Naive thymus-derived CD4-positive, alpha-beta T cell (primary cell): ENCODE data around the gene CENPT. TPM values are rescaled to one million over a fixed set of nuclear protein-coding genes. Genes with fewer than 3 reads are reported as not detected.

Source experiments
- ATAC-seq: fragments of 150-1000 bp; cut with Tn5 transposase; 2 replicates; pipeline ENCODE4 v1.10.0; 2021; ENCODE audit warnings: mild to moderate bottlenecking, moderate library complexity
- CTCF ChIA-PET: fragments of 350-600 bp; sonication (Branson Sonifier 250); formaldehyde crosslinking; loops from one replicate; lab custom pipeline; 2021; ENCODE audit warnings: antibody characterized with exemption; lab: Charles Lee
- POLR2A ChIA-PET: fragments of 350-600 bp; sonication (Branson Sonifier 250); formaldehyde crosslinking; loops from one replicate; lab custom pipeline; 2021; ENCODE audit warnings: antibody characterized with exemption, inconsistent platforms; lab: Charles Lee
- DNase-seq, 9 donors: peaks; one replicate each; pipeline versions ENCODE4 v3.0.0 to v3.0.0-alpha.2; 2020 to 2022; ENCODE audit warnings: mixed read lengths in 1 of 9
- H3K27ac ChIP-seq: one replicate; pipeline ENCODE4 v1.7.0; 2013; ENCODE audit warnings: mild to moderate bottlenecking, low read depth, low read length, moderate library complexity
- H3K27me3 ChIP-seq, 2 donors: one replicate each; pipeline ENCODE4 v1.7.0; 2013; ENCODE audit warnings: low read length in 2 of 2, mild to moderate bottlenecking in 2 of 2, moderate library complexity in 2 of 2; ENCODE audit not compliant: control insufficient read depth in 2 of 2, insufficient read depth in 2 of 2
- H3K36me3 ChIP-seq, 3 experiments: 1 replicate in 2 of 3; 2 replicates in 1 of 3; pipeline ENCODE4 v1.7.0; 2013; ENCODE audit warnings: low read length in 3 of 3, mild to moderate bottlenecking in 3 of 3, moderate library complexity in 1 of 3; ENCODE audit not compliant: insufficient read depth in 3 of 3, control insufficient read depth in 2 of 3
- H3K4me1 ChIP-seq, 2 donors: one replicate each; pipeline ENCODE4 v1.7.0; 2013; ENCODE audit warnings: low read length in 2 of 2, mild to moderate bottlenecking in 2 of 2, moderate library complexity in 1 of 2; ENCODE audit not compliant: control insufficient read depth in 2 of 2, insufficient read depth in 2 of 2
- H3K4me3 ChIP-seq: 2 replicates; pipeline ENCODE4 v1.7.0; 2013; ENCODE audit warnings: mild to moderate bottlenecking, low read length
- H3K9me3 ChIP-seq, 3 experiments: 1 replicate in 2 of 3; 2 replicates in 1 of 3; pipeline ENCODE4 v1.7.0; 2013; ENCODE audit warnings: low read length in 3 of 3; ENCODE audit not compliant: control insufficient read depth in 2 of 3
- H3K27ac Mint-ChIP-seq, 9 donors: one replicate each; pipeline ENCODE4 v1.8.0; 2020 to 2022; ENCODE audit warnings: mixed read lengths in 9 of 9, mild to moderate bottlenecking in 8 of 9, moderate library complexity in 5 of 9, inconsistent platforms in 2 of 9
- H3K27me3 Mint-ChIP-seq, 5 donors: one replicate each; pipeline ENCODE4 v1.8.0; 2021 to 2022; ENCODE audit warnings: mixed read lengths in 5 of 5, mild to moderate bottlenecking in 1 of 5
- H3K36me3 Mint-ChIP-seq, 5 donors: one replicate each; pipeline ENCODE4 v1.8.0; 2020 to 2022; ENCODE audit warnings: mixed read lengths in 5 of 5, mild to moderate bottlenecking in 3 of 5, inconsistent platforms in 1 of 5
- H3K4me1 Mint-ChIP-seq, 7 donors: one replicate each; pipeline ENCODE4 v1.8.0; 2020 to 2022; ENCODE audit warnings: mixed read lengths in 7 of 7, mild to moderate bottlenecking in 3 of 7, inconsistent platforms in 1 of 7
- H3K4me3 Mint-ChIP-seq, 10 donors: one replicate each; pipeline ENCODE4 v1.8.0; 2020 to 2022; ENCODE audit warnings: mild to moderate bottlenecking in 10 of 10, mixed read lengths in 10 of 10, moderate library complexity in 6 of 10, inconsistent platforms in 2 of 10
- H3K9me3 Mint-ChIP-seq, 11 donors: one replicate each; pipeline ENCODE4 v1.8.0; 2020 to 2022; ENCODE audit warnings: mixed read lengths in 11 of 11, mild to moderate bottlenecking in 4 of 11, inconsistent platforms in 1 of 11, moderate library complexity in 1 of 11
- intact Hi-C, 2 donors: fragments of 100-400 bp; cut with micrococcal nuclease; formaldehyde crosslinking; loops; one replicate each; pipeline ENCODE4 v1.15.1; 2023
- polyA plus RNA-seq, 2 donors: library from polyadenylated mRNA; unstranded; fragments of 300-500 nt; fragmentation: Illumina TruSeq; gene quantifications; one replicate each; pipeline ENCODE4 v1.2.3, GENCODE V29; 2021
- total RNA-seq, 6 experiments: library from RNA in 5 of 6; stranded (reverse) in 5 of 6; gene quantifications; 1 replicate in 5 of 6; 2 replicates in 1 of 6; pipeline ENCODE4 v1.2.3 and lab custom pipeline; 2021 to 2026

The CENPT gene
- total and polyA plus RNA-seq, 7 experiments from 2014 or later, result 11.8 to 128 (median 81.3) TPM

- DNase-seq (peak in 1 of 9 donors; percentile 79), ATAC-seq (no peak)
- peak overlapping the region; percentile 100 for H3K4me3 ChIP-seq
- ChIA-PET CTCF (interaction anchor here (0.5 to 0.9 kb wide), 3 partner anchors 24 to 322 kb away, joined by 3 to 8 read pairs (median 3); no protein-coding TSS in a partner anchor), POLR2A (interaction anchor here (0.8 to 6.4 kb wide), 12 partner anchors 10 to 241 kb away, joined by 3 to 35 read pairs (median 5); partner anchors contain the start of genes C16orf86, EDC4, ENKD1 and PSKH1)
- H3K27me3 ChIP-seq, result no peaks in the 10 kb centered on the region
- peaks cover 0 to 17% (median 0%) of the 10 kb centered on the region in 5 donors for H3K36me3 Mint-ChIP-seq
- H3K9me3 ChIP-seq, result no peaks in the 10 kb centered on the region
- H3K27me3 Mint-ChIP-seq, result no peaks in the 10 kb centered on the region
- peaks cover 42 to 46% of the 10 kb centered on the region in 2 donors for H3K4me1 ChIP-seq
- H3K27ac Mint-ChIP-seq, result peak overlapping the region; percentile 92 to 98 (median 96)
- H3K36me3 ChIP-seq, result peaks cover 0 to 7% (median 0%) of the 10 kb centered on the region in 3 experiments
- peak overlapping the region; percentile 99 for H3K27ac ChIP-seq
- no peaks in the 10 kb centered on the region for H3K9me3 Mint-ChIP-seq
- H3K4me1 Mint-ChIP-seq, result peaks cover 24 to 50% (median 44%) of the 10 kb centered on the region in 7 donors
- H3K4me3 Mint-ChIP-seq, result peak overlapping the region; percentile 94 to 97 (median 95)
- intact Hi-C loops, result loop anchor here (2.0 to 10.0 kb wide), 7 partner anchors 29 to 599 kb away; partner anchors contain the start of genes DDX28 (in 1 of the 2), DUS2 (in 1 of the 2), EDC4 (in 1 of the 2) and ESRP2 (in 1 of the 2)
Observed at GRCh38 chr16:67843343-67843765, 4.1 kb downstream of the CENPT start.

- DNase-seq, result peak; percentile 51 to 83 (median 76)
- Mint-ChIP-seq H3K4me1 (peaks cover 21 to 45% (median 40%) of the 10 kb centered on the region in 7 donors), H3K36me3 (peaks cover 0 to 17% (median 0%) of the 10 kb centered on the region in 5 donors), H3K9me3 (no peaks in the 10 kb centered on the region), H3K27me3 (no peaks in the 10 kb centered on the region), H3K4me3 (peak overlapping the region; percentile 94 to 97 (median 95)), H3K27ac (peak overlapping the region; percentile 92 to 98 (median 96))
- Histone ChIP-seq H3K27ac (peak overlapping the region; percentile 99), H3K4me1 (peaks cover 37 to 40% of the 10 kb centered on the region in 2 donors), H3K27me3 (no peaks in the 10 kb centered on the region), H3K9me3 (no peaks in the 10 kb centered on the region), H3K4me3 (peak overlapping the region; percentile 100), H3K36me3 (peaks cover 0 to 7% (median 0%) of the 10 kb centered on the region in 3 experiments)
- CTCF ChIA-PET, result interaction anchor here (0.8 kb wide), 1 partner anchor 322 kb away, joined by 3 read pairs; no protein-coding TSS in a partner anchor
- POLR2A ChIA-PET, result interaction anchor here (0.8 to 6.4 kb wide), 11 partner anchors 9 to 242 kb away, joined by 3 to 35 read pairs (median 5); partner anchors contain the start of genes C16orf86, EDC4, ENKD1 and PSKH1
- intact Hi-C loops, result loop anchor here (1.0 to 10.0 kb wide), 18 partner anchors 9 to 659 kb away; partner anchors contain the start of genes ATP6V0D1 (in 2 of the 2), CTCF (in 2 of the 2), EDC4 (in 2 of the 2) and GFOD2 (in 2 of the 2)
- peak; percentile 29 for ATAC-seq
Observed at GRCh38 chr16:67842509-67843342, 4.8 kb downstream of the CENPT start.

- peaks cover 0 to 3% (median 0%) of the 10 kb centered on the region in 3 experiments for H3K36me3 ChIP-seq
- peaks cover 34 to 36% of the 10 kb centered on the region in 2 donors for H3K4me1 ChIP-seq
- H3K9me3 ChIP-seq, result no peaks in the 10 kb centered on the region
- Mint-ChIP-seq H3K36me3 (peaks cover 0 to 16% (median 0%) of the 10 kb centered on the region in 5 donors), H3K27me3 (no peaks in the 10 kb centered on the region), H3K4me3 (peak within 1 kb of the TSS; percentile 94 to 97 (median 96)), H3K27ac (peak within 1 kb of the TSS; percentile 94 to 98 (median 97)), H3K4me1 (peaks cover 18 to 41% (median 36%) of the 10 kb centered on the region in 7 donors), H3K9me3 (no peaks in the 10 kb centered on the region)
- intact Hi-C loops, result loop anchor here (1.0 to 10.0 kb wide), 18 partner anchors 9 to 659 kb away; partner anchors contain the start of genes ATP6V0D1 (in 2 of the 2), CTCF (in 2 of the 2), EDC4 (in 2 of the 2) and GFOD2 (in 2 of the 2)
- ATAC-seq, result peak; percentile 76
- H3K27ac ChIP-seq, result peak within 1 kb of the TSS; percentile 99
- DNase-seq, result peak; percentile 91 to 99 (median 96)
- ChIA-PET CTCF (interaction anchor here (0.9 to 1.2 kb wide), 2 partner anchors 26 to 29 kb away, joined by 4 to 10 read pairs; no protein-coding TSS in a partner anchor), POLR2A (interaction anchor here (0.6 to 6.4 kb wide), 5 partner anchors 33 to 158 kb away, joined by 3 to 35 read pairs (median 4); partner anchors contain the start of genes PSMB10, RANBP10 and TSNAXIP1)
- H3K4me3 ChIP-seq, result peak within 1 kb of the TSS; percentile 100
- H3K27me3 ChIP-seq, result no peaks in the 10 kb centered on the region
Observed at GRCh38 chr16:67841816-67842508, 5.5 kb downstream of the CENPT start, which contains the start of gene THAP11. THAP11 (plus strand) TSS chr16:67842320; CDS start chr16:67842555, 235 bp downstream.

GRCh38 chr16:67841198-67841815 is 6.2 kb downstream of the CENPT start:
- POLR2A ChIA-PET, result interaction anchor here (0.6 to 6.4 kb wide), 4 partner anchors 33 to 143 kb away, joined by 3 to 35 read pairs (median 4); partner anchors contain the start of genes PSMB10, RANBP10 and TSNAXIP1
- intact Hi-C loops, result loop anchor here (5.0 to 10.0 kb wide), 5 partner anchors 51 to 597 kb away; partner anchors contain the start of genes ESRP2 (in 1 of the 2), FHOD1 (in 1 of the 2), NFATC3 (in 1 of the 2) and PSKH1 (in 1 of the 2)

GRCh38 chr16:67837811-67838210 is 9.7 kb downstream of the CENPT start:
- ChIA-PET POLR2A (no interaction called here), CTCF (interaction anchor here (1.1 kb wide), 1 partner anchor 21 kb away, joined by 3 read pairs; no protein-coding TSS in a partner anchor)
- no peak overlapping the region for H3K27ac ChIP-seq
- peaks cover 10% of the 10 kb centered on the region in 2 donors for H3K4me1 ChIP-seq
- Mint-ChIP-seq H3K27me3 (no peaks in the 10 kb centered on the region), H3K9me3 (no peaks in the 10 kb centered on the region), H3K27ac (peak overlapping the region in 1 of 9 donors; percentile 30), H3K36me3 (no peaks in the 10 kb centered on the region), H3K4me3 (no peak overlapping the region), H3K4me1 (peaks cover 6 to 18% (median 17%) of the 10 kb centered on the region in 7 donors)
- no peak overlapping the region for H3K4me3 ChIP-seq
- ATAC-seq, result no peak
- peaks cover 0 to 3% (median 0%) of the 10 kb centered on the region in 3 experiments for H3K36me3 ChIP-seq
- no peaks in the 10 kb centered on the region for H3K9me3 ChIP-seq
- no peaks in the 10 kb centered on the region for H3K27me3 ChIP-seq
- intact Hi-C loops, result loop anchor here in 1 of 2 donors (10.0 kb wide), 1 partner anchor 173 kb away; the partner anchor contains the start of genes ACD, C16orf86, ENKD1 and PARD6A
- no peak for DNase-seq

More at GRCh38 chr16:67841198-67841815, 6.2 kb downstream of the CENPT start:
- Histone ChIP-seq H3K27ac (peak overlapping the region; percentile 99), H3K4me1 (peaks cover 34 to 36% of the 10 kb centered on the region in 2 donors), H3K36me3 (peaks cover 0 to 3% (median 0%) of the 10 kb centered on the region in 3 experiments), H3K9me3 (no peaks in the 10 kb centered on the region), H3K4me3 (peak overlapping the region; percentile 100), H3K27me3 (no peaks in the 10 kb centered on the region)
- Mint-ChIP-seq H3K9me3 (no peaks in the 10 kb centered on the region), H3K4me1 (peaks cover 18 to 41% (median 36%) of the 10 kb centered on the region in 7 donors), H3K27me3 (no peaks in the 10 kb centered on the region), H3K27ac (peak overlapping the region; percentile 94 to 98 (median 97)), H3K4me3 (peak overlapping the region; percentile 23 to 97 (median 94)), H3K36me3 (peaks cover 0 to 16% (median 0%) of the 10 kb centered on the region in 5 donors)
- ATAC-seq (no peak), DNase-seq (no peak)
- CTCF ChIA-PET, result interaction anchor here (0.6 to 1.2 kb wide), 6 partner anchors 8 to 421 kb away, joined by 3 to 10 read pairs (median 4); no protein-coding TSS in a partner anchor
